Pancreas (tissue), 10 donors: ENCODE data around the gene AKNA. TPM values are rescaled to one million over a fixed set of nuclear protein-coding genes. Genes with fewer than 3 reads are reported as not detected.

Experiments used
- ATAC-seq, 4 donors: fragments of 200-7000 bp; cut with Tn5 transposase; one replicate each; pipeline versions ENCODE4 v1.8.0 to v1.9.1; 2020; ENCODE audit warnings: mild to moderate bottlenecking in 4 of 4, moderate library complexity in 4 of 4
- DNase-seq, 6 donors: peaks; one replicate each; pipeline ENCODE4 v3.0.0-alpha.2; 2020
- FAIRE-seq: peaks from 2 replicates; lab custom pipeline; 2012; peaks lifted over from hg19 to GRCh38; lab: Jason Lieb, UNC
- H3K27ac ChIP-seq, 4 donors: fragments of 200-600 bp; sonication (generic); 1 replicate in 3 of 4; 2 replicates in 1 of 4; pipeline versions ENCODE4 v1.5.0 to v1.8.0; 2020
- H3K27me3 ChIP-seq, 4 donors: fragments of 200-600 bp; one replicate each; pipeline ENCODE4 v1.8.0; 2021
- H3K36me3 ChIP-seq, 3 donors: fragments of 200-600 bp; sonication (generic) in 1 of 3; one replicate each; pipeline versions ENCODE4 v1.5.0 to v1.8.0; 2020 to 2021
- H3K4me1 ChIP-seq, 3 donors: fragments of 200-600 bp; one replicate each; pipeline ENCODE4 v1.8.0; 2021
- H3K4me3 ChIP-seq, 4 donors: fragments of 200-600 bp; sonication (generic) in 2 of 4; one replicate each; pipeline versions ENCODE4 v1.5.0 to v1.8.0; 2020 to 2021
- H3K9me3 ChIP-seq, 4 donors: fragments of 200-600 bp; one replicate each; pipeline ENCODE4 v1.8.0; 2021
- WGBS, 2 donors: extraction: QIAGEN DNeasy Blood & Tissue Kit; methylation state at CpG; one replicate each; pipeline ENCODE4 v1.1.7; 2013; 5-methylcytosine and 5-hydroxymethylcytosine counted together
- intact Hi-C, 3 donors: fragments of 100-400 bp; cut with DNase I; formaldehyde crosslinking; loops; one replicate each; pipeline versions ENCODE4 v1.11.1 to v1.14.2; 2022
- polyA plus RNA-seq, 2 donors: library from polyadenylated mRNA; stranded (reverse); fragments of 200-250 nt; gene quantifications; one replicate each; pipeline ENCODE4 v1.2.3, GENCODE V29; 2013
- total RNA-seq, 6 donors: library from RNA; stranded (reverse); fragmentation: NEBNext Ultra II Directional in 4 of 6; extraction: Animal tissue kit (Norgen Biotek cat#: 25700) in 4 of 6; gene quantifications; one replicate each; pipeline versions ENCODE4 v1.2.1 to v1.2.4, GENCODE V29; 2021 to 2023
- TF ChIP-seq, protein P1 (sequence below), 4 donors: fragments of 200-600 bp; sonication (generic) in 3 of 4; IDR thresholded peaks; one replicate each; pipeline versions ENCODE4 v1.5.0 to v1.8.0; 2021; ENCODE audit warnings: antibody characterized with exemption in 4 of 4
- donor health status: healthy with polysubstance abuse.
- donor health status: DM: no; HTN: no; CAD: no; lungs with moderate emphysema.
- donor health status: DM: no; HTN: no; CAD: no.
- donor health status: control.
- donor health status: control.
- donor health status: Bipolar disorder and iron deficiency.
- donor health status: DM: yes; HTN: yes; CAD: no.
- donor health status: DM: no; HTN: no; CAD: no.
- donor health status: DM: no; HTN: no; CAD: no.
- donor health status: DM: yes; HTN: yes; CAD: no.

Gene AKNA
- total and polyA plus RNA-seq, 8 donors: 5.4 to 18.0 (median 10.4) TPM

DNA sequence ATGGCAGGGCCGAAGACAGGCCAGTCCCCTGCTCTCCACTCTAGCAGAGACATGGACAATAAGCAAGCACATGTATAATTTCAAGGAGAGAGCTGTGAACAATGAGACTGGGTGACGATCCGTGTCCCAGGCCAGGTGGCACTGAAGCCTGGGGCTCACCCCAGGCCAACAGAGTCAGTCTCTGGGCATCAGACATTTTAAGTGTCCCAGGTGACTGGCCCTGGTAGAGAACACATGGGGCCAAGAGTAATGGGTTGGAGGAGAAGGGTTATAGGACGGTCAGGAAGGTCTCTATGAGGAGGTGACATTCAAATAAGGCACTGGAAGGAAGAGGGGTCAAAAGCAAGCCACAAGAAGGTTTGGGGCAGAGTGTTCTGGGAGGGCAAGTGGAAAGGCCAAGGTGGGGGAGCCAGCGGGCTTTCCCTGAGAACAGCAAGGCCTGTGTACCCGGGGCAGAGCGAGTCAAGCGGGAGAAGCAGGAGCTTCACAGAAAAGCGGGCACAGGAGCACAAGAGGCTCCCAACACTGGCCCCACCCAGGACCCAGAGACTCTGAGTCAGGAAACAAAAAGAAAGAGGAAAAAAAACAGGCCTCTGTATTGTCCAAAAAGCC, 1.1 kb upstream of the AKNA start:
- no peaks in the 10 kb centered on the region for H3K9me3 ChIP-seq
- FAIRE-seq: no peak
- H3K4me3 ChIP-seq: no peak overlapping the region
- TF ChIP-seq, protein P1, sequence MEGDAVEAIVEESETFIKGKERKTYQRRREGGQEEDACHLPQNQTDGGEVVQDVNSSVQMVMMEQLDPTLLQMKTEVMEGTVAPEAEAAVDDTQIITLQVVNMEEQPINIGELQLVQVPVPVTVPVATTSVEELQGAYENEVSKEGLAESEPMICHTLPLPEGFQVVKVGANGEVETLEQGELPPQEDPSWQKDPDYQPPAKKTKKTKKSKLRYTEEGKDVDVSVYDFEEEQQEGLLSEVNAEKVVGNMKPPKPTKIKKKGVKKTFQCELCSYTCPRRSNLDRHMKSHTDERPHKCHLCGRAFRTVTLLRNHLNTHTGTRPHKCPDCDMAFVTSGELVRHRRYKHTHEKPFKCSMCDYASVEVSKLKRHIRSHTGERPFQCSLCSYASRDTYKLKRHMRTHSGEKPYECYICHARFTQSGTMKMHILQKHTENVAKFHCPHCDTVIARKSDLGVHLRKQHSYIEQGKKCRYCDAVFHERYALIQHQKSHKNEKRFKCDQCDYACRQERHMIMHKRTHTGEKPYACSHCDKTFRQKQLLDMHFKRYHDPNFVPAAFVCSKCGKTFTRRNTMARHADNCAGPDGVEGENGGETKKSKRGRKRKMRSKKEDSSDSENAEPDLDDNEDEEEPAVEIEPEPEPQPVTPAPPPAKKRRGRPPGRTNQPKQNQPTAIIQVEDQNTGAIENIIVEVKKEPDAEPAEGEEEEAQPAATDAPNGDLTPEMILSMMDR (IDR thresholded peaks at IDR 0.05): no peak
- H3K36me3 ChIP-seq: no peaks in the 10 kb centered on the region
- DNase-seq: no peak
- H3K4me1 ChIP-seq: peaks cover 0 to 11% (median 6%) of the 10 kb centered on the region in 3 donors
- intact Hi-C loops: no loop called here
- H3K27ac ChIP-seq: no peak overlapping the region
- 71 to 90% methylated on average over 8 to 9 of the region's 9 CpGs for WGBS, 2 donors
- no peaks in the 10 kb centered on the region for H3K27me3 ChIP-seq
- ATAC-seq: no peak

DNA sequence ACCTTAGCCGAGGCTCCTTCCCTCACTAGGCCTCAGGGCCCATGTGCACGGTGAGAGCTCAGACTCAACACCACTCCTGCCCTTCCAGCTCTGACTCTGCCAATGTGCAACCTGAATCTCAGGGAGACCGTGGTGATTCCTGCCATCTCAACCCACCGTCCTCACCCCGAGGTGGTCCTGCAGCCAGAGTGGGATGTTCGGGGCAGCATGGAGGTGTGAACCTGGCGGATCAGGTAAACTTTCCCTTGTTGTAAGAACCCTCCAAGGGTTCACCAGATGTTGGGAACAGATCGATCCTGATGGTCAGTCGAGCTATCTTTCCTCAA, 538 bp upstream of the AKNA start:
- H3K36me3 ChIP-seq: no peaks in the 10 kb centered on the region
- peak in 1 of 4 donors; percentile 1 for ATAC-seq
- H3K4me3 ChIP-seq: peak overlapping the region in 1 of 4 donors; percentile 42
- 85 to 94% methylated on average over 9 of the region's 9 CpGs for WGBS, 2 donors
- H3K4me1 ChIP-seq: peaks cover 0 to 11% (median 6%) of the 10 kb centered on the region in 3 donors
- intact Hi-C loops: no loop called here
- no peaks in the 10 kb centered on the region for H3K9me3 ChIP-seq
- H3K27me3 ChIP-seq: no peaks in the 10 kb centered on the region
- TF ChIP-seq, protein P1 (IDR thresholded peaks at IDR 0.05): no peak
- FAIRE-seq: no peak
- H3K27ac ChIP-seq: peak overlapping the region in 2 of 4 donors; percentile 53 to 60
- peak in 1 of 6 donors; percentile 46 for DNase-seq

DNA sequence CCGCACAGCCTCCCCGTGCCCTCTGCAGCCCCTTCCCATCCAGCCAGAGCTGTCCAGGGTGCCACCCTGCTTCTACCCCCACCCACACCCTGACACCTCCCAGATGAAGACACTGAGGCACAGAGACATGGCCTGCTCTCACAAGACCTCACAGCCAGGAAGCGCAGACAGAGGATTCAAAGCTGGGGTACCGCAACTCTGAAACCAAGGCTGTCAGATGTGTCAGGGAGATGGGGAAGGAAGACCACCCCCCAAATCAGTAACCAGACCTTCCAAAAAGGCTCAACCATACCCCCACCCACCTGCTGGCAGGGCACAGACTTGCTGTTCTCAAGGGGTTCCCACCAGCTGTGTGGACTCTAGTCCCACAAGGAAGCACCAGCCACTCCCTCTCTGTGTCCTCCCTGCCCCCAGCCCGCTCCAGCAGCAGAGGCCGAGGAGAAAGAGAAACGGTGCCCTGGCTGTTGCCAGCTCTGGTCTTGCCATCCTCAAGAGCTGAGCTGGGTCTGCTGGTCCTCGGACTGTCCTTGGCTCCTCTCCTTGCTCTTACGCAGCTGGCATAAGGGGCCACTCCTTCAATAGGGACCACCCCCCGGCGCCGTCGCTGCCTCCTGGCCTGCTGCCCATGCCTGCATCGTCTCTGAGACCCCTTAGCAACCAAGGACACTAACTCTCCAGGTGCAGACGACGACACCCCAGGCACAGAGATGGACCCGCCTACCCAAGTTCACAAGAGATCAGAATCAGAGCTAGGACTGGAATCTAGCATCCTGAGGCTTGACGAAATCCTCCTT, 699 bp downstream of the AKNA start:
- WGBS, 2 donors: 61% methylated on average over 18 of the region's 18 CpGs
- H3K36me3 ChIP-seq: no peaks in the 10 kb centered on the region
- no peaks in the 10 kb centered on the region for H3K9me3 ChIP-seq
- ATAC-seq (peak in 3 of 4 donors; percentile 23 to 43 (median 24)), FAIRE-seq (no peak), DNase-seq (no peak)
- H3K27me3 ChIP-seq: no peaks in the 10 kb centered on the region
- peak overlapping the region in 2 of 4 donors; percentile 53 to 60 for H3K27ac ChIP-seq
- peak overlapping the region in 3 of 4 donors; percentile 5 to 42 (median 14) for H3K4me3 ChIP-seq
- intact Hi-C loops: no loop called here
- TF ChIP-seq, protein P1 (IDR thresholded peaks at IDR 0.05): no peak
- H3K4me1 ChIP-seq: peaks cover 0 to 2% (median 0%) of the 10 kb centered on the region in 3 donors

DNA sequence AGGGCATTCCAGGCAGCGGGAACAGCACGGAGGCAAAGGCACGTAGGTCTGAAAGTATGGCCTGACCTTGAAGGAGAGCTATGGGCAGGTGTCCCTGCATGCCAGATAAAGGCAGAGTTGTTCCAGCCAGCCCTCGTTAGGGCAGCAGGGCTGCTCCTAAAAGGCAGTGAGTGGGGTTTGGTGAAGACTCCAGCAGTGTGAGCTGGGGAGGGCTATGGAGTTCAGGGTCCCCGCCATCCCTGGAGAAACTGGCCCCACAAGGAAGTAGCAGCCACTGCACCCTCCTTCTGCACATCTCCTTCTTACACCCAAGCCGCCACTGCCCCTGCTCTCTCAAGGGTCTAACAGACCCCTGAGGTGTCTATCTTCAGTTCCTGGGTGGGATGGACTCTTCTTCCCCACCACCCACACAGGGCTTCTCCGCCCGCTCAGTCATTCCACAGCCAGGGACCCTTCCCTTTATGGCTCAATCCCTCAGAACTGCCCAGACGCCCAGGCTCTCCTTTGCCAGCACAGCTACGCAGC, 1.4 kb downstream of the AKNA start:
- peak overlapping the region in 2 of 4 donors; percentile 53 to 60 for H3K27ac ChIP-seq
- peak overlapping the region in 1 of 4 donors; percentile 42 for H3K4me3 ChIP-seq
- no peaks in the 10 kb centered on the region for H3K4me1 ChIP-seq
- no peaks in the 10 kb centered on the region for H3K9me3 ChIP-seq
- 58 to 65% methylated on average over 10 of the region's 10 CpGs for WGBS, 2 donors
- intact Hi-C loops: no loop called here
- FAIRE-seq (no peak), DNase-seq (no peak), ATAC-seq (peak in 2 of 4 donors; percentile 6 to 35)
- H3K36me3 ChIP-seq: no peaks in the 10 kb centered on the region
- TF ChIP-seq, protein P1 (IDR thresholded peaks at IDR 0.05): no peak
- H3K27me3 ChIP-seq: no peaks in the 10 kb centered on the region
